Limb (tissue), 2 donors: ENCODE measurements around the gene EDC4.
"Not testable (repeated sequence)": the region's sequence is repeated elsewhere in the genome, so short reads cannot be mapped to it uniquely, and the experiment has no call there.

Source experiments
- DNase-seq, 2 donors: peaks; one replicate each; pipeline ENCODE4 v3.0.0-alpha.2; 2016; ENCODE audit errors: extremely low spot score in 2 of 2

EDC4 gene

DNA sequence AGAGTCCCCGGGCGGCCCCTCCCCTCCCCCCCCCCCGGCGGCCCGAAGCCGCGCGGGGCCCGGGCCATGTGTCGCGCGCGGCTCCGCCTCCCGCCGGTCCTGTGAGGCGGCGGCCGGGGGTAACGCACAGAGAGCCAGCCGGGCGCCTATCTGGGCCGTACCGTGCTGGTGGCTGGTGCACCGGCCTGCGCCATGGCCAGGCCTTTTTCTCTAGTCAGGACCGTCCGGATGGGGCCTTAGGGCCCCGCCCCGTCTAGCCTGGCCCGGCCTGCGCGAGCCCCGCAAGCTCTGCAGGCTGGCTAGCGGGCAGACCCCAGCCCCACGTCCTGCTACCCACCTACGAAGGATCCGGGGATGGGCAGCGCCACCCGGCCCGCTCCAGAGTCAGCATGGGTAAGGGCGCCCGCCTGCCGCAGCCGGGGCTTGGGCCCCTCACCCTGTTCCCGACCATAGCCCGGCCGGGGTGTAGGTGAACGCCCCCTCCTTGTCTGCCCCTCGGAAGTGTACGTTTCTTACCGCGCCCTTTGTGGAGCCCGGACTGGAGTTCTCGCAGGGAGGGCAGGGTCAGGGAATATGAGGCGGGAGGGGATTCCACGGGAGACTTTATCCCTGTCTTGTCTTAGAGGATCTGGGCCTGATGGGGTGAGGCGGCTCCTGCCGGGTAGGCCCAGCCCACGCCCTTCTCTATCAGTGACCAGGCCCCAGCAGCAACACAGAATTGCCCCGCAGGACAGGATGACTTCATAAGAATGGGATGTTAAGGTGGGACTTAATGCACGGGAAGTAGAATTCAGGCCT, 25.6 kb upstream of the EDC4 start, which contains the start of gene CENPT:
Gene CENPT, minus strand, starts transcription at position 630 of the 798 bp plus-strand sequence. CDS start 13,834 bp downstream, outside the sequence.
- DNase-seq, result no peak

DNA sequence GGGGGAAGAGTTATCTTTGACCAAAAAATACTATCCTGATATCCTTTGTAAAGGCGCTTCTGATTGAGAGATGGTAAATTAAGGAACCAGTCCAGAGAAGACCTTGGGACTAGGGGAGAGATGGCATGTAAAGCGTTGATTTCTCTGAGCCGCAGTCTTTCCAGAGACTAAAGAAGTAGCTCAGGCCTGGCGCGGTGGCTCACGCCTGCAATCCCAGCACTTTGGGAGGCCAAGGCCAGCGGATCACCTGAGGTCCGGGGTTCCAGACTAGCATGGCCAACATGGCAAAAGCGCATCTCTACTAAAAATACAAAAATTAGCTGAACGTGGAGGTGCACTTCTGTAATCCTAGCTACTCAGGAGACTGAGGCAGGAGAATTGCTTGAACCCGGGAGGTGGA, 24.7 kb upstream of the EDC4 start:
- no peak for DNase-seq

DNA sequence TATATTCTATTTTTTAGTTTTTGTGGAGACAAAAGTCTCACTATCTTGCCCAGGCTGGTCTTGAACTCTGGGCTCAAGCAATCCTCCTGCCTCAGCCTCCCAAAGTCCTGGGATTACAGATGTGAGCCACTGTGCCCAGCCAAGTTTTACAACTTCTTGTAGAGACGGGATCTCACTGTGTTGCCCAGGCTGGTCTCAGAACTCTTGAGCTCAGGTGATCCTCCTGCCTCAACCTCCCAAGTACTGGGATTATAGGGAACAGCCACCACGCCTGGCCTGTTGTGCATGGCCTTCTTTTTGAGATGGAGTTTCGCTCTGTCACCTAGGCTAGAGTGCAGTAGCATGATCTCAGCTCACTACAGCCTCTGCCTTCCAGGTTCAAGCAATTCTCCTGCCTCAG, 19.2 kb upstream of the EDC4 start:
- DNase-seq, result no peak

DNA sequence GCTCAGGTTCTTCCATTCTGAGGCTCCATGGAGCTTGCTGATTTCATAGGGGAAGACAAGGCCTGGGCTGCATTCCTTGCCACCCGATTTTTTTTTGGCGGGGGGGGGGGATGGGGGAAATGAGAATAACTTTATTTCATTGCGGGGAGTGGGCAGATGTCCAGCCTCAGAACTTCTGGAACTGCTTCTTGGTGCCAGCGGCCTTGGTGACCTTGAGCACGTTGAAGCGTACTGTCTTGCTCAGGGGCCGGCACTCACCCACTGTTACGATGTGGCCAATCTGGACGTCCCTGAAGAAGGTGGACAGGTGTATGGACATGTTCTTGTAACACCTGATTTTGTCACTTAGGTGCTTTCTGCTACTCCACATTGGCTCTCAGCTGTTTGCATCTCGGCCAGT, 17.1 kb upstream of the EDC4 start:
- no peak for DNase-seq

DNA sequence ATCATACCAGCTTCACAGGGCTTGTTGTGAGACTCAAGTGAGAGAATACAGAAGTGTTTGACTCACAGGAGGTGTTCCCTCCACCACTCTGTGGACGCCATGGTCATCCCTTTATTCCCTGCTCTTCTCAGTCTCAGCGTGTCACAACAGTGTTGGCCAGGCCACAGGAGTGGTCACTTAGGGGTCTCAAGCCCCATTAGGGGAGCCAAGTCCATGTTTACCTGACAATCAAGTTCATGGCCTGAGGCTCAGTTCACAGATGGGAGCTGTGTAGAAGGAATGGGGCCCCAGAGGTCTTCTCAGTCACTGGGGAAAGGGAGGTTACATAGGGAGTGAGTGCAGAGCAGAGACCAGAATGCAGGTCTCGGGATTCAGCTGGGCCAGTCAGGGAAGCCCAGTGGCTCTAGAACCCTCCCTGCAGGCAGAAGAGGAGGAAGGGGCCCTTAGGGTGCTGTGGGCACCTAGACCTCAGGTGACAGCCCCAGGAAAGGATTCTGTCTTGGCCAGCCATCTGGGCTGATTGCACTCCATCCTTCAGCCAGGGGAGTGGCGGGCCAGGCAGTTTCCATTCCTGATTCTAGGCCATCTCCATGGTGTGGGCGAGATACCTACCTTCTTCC, 15.8 kb upstream of the EDC4 start:
- no peak for DNase-seq

DNA sequence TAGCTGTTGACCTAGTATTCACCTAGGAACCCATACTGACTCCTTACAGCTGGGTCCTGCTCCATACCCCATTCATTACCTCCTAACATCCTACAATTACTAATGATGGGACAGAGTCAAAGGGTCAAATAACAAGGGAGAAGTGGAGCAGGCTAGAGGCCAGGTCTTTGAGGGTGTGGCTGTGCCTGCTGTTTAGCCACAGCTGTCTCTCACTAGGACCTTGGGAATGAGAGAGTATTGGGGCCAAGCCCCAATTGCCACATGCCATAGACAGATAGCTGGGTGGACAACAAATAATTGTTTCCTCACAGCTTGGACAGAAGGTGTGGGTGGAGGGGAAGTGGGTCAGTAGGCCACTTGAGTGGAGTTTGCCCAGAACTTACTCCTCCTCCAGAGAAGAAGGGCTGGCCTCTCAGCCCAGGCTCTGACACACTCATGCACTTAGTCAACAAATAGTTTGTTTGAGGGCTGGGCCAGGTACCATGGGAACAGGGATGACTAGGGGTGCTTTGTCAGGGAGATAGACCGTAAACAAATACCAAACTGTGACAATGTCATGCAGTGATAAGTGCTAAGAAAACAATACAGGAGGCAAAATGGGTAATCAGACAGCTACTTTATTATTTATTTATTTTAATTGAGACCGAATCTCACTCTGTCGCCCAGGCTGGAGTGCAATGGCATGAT, 15.2 kb upstream of the EDC4 start:
- DNase-seq, result no peak

DNA sequence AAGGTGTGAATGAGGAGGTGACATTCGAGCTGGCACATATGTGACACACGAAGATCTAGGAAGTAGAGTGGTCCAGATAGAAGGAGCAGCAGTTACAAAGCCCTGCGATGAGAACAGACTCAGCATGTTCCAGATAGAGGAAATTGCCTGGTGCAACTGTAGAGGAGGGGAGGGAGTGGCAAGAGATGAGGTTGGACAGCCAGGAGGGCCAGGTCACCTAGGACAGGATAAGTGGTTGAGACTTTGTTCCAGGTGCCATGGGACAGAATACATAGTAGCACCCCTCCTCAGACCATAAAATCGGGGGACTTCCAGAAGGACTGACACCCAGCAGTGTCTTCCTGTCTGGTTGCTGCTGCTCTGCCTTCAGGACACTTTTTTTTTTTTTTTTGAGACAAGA, 14.4 kb upstream of the EDC4 start:
- DNase-seq, result no peak

DNA sequence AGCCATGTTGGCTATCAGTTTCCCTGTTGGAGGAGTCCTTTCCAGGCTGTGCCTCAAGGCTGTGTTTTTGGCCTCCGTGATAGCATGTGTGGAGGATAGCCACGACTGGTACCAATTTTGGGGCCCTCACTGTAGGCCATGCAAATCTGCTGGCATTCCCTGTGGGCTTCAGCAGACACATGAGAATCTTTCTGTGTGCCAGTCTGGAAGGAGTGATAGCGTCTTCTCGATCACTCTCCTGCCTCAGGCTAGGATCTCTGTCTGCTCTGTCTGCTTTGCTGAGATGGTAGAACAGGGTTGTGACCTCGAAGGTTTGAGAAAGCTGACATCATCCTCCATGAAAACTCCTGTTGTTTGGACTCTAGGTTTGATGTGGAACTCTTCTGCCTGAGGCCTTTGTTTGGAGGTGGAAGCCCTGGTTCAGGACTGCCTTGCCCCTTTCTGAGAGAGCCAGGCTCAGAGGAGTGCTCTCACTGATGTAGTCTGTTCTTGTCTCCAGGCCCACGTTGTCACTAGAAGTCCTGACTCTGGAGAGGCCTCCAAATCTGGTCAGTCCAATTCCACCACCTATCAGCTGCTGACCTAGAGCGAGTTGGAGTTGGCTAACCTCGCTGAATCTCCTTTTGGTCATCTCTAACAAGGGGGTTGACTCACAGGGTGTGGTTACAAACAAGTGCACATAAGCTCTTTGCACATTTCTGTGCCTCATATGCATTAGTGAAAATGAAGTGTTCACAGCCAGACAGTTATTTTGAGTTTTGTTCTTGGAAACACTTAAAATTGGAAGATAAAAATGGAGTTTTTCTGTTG, 12.1 kb upstream of the EDC4 start:
- DNase-seq, result no peak

DNA sequence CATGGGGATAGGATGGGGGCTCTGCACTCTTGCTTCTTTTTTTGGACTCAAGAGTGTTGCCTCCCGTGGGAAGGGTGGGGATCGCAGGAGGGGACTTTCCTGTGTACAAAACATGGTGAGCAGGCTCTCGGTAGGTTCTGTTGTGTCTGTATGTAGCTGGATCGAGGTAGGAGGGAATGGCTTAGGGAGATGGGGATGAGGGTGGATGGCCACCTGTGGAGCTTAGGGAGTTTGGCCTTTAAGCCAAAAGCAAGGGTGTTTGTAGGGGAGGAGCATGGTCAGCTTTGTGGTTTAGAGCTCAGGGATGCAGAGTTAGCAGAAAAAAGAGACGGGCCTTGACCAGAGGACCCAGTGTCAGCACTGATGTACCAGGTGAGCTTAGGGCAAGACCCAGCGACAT, 11.0 kb upstream of the EDC4 start:
- no peak for DNase-seq

DNA sequence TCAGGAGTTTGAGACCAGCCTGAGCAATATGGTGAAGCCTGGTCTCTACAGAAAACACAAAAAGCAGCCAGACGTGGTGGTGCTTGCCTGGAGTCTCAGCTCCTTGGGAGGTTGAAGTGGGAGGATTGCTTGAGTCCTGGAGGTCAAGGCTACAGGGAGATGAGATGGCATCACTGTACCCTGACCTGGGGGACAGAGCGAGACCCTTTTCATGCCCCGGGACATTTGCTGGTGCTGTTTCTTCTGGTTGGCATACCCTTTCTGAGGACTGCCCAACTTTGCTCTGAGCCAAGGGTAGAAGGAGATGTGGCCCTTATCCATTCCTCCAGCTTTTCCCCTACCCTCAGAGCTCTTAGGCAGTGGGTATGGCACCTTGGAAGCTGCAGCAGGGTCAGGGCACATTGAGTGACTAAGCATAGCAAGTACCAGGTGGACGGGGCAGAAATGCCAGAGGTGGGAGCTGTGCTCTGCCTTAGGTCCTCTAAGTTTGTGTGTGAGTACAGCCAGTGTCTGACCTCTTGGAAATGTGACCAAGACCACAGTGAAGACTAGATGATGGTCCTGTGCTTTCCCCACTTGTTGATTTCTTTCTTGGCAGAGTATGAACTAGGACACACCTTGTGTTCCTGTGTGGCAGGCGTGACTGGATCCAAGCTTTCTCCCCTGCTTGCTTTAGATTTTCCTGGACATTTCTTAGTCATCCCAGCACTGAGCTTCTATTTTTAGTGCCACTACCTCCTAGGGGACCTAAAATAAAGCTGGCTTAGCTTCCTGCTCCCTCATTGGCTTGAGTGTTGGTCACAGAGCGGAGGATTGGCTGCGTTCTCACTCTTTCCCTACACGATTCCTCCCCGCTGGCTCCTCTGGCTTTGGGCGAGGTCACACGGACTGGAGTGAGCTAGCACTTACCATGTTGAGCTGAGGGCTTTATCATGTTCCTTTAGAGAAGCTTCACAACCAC, 9.9 kb upstream of the EDC4 start:
- no peak for DNase-seq

DNA sequence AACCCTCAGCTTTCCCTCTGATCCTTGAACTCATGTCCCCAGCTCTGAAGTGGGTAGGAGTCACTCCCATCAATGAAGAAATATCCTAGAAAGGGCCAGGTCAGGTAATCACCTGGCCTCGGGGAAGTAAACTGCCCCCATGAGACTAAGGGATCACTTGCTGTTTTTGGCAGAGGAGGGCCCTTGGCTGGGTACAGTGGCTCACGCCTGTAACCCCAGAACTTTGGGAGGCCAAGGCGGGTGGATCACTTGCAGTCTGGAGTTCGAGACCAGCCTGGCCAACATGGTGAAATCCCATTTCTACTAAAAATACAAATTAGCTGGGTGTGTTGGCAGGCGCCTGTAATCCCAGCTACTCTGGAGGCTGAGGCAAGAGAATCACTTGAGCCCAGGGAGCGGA, 8.8 kb upstream of the EDC4 start:
- DNase-seq, result not testable (repeated sequence)

DNA sequence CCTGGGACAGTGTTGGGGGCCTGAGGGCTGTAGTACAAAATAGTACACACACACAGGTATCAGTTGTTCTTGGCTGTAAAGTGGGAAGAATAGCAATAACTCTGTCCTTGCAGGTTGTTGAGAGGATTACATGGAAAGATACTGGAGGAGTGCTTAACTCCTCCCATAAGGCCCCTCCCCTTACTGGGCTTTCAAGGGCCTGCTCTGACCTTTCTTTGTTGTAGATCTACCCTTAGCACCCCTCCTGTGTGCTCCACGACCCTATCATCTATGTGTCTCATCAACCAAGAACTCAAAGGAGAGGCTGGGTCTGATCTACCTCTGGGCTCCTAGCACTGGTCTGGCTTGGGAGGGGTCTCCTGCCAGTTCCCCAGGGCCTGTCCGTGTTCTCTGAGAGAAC, 8.3 kb upstream of the EDC4 start:
- no peak for DNase-seq

DNA sequence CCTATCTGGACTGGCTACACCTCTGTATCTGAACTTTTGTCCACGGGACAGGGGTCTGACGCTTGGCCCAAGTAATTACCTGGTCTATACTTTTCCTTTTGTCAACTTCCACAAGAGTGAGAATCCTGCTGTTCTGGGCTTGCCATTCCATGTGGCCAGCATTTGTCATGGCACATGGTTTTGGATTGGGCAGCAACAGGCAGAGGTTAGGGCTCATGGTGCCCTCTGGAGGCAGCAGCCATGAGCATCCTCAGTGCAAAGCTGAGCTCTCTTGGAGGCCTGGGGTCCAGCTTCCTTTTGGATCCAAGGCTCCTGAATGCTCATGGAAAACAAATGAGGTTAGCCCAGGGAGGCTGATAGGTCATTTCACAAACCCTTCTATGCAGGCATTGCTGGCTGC, 7.5 kb upstream of the EDC4 start:
- DNase-seq, result no peak

DNA sequence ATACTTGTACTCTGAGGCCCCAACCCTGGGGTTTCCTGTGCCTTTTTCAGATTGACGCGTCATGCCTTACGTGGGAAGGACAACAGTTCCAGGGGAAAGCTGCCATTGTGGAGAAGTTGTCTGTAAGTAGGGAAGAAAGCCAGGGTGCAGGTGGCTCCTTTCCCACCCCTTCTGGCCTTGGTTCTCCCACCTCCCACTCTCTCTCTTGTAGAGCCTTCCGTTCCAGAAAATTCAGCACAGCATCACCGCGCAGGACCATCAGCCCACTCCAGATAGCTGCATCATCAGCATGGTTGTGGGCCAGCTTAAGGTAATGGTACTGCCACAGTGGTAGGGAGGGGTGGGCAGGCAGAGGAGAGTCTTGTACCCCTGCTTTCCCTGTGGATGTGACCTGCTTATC, 4.6 kb upstream of the EDC4 start:
- no peak for DNase-seq

DNA sequence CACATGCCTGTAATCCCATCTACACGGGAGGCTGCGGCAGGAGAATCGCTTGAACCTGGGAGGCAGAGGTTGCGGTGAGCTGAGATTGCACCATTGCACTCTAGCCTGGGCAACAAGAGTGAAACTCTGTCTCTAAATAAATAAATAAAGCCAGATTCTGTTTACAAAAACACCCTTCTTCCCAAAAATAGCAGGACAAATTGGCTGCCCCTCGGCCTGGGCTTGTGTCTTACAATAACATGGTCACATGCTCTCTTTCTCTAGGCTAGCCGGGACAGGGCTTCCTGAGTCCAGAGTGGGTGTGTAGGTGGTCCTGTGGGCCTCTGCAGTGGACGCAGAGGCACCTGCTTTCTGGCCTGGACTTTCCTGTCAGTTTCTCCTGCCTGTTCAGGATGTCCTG, 3.2 kb upstream of the EDC4 start:
- no peak for DNase-seq

DNA sequence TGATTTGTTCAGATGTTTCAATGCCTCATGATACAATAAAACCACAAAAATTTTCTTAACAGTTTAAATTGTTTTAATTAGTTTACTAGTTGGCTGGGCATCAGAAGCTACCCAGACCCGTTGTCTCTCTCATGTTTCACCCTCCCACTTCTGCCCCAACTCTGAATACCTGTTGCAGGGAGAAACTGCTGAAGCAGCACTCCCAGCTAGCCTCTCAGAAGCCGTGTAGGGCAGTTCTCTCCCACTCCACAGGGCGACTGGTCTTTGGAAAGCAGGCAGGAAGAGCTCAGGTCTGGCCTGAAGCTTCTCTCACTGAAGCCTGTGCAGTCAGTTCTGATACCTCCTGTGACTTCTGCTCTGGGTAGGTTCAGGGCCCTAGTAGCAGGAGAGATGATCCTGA, 1.6 kb upstream of the EDC4 start:
- no peak for DNase-seq

DNA sequence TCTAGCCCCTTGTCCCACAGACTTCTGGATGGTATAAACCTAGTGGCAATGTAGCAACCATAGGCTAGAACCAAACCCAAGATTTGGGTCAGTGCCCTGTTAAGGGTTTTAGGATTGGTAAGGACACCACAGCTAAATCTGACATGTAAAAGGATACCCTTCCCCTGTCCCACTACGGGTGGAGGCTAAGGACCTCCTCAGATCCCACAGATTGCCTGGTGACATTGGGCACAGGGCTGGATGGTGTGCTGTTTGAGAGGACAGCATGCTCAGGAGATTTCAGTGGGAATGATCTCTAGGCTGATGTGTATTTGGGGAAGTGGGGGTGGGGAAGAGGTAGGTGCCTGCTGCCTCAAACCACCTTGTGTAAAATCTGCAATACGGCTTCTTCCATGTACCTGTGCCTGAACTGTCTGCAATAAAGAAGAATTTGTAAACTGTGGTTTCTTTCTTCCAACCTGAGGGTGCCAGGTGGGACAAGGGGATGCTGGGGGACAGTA, 671 bp upstream of the EDC4 start:
- no peak for DNase-seq

DNA sequence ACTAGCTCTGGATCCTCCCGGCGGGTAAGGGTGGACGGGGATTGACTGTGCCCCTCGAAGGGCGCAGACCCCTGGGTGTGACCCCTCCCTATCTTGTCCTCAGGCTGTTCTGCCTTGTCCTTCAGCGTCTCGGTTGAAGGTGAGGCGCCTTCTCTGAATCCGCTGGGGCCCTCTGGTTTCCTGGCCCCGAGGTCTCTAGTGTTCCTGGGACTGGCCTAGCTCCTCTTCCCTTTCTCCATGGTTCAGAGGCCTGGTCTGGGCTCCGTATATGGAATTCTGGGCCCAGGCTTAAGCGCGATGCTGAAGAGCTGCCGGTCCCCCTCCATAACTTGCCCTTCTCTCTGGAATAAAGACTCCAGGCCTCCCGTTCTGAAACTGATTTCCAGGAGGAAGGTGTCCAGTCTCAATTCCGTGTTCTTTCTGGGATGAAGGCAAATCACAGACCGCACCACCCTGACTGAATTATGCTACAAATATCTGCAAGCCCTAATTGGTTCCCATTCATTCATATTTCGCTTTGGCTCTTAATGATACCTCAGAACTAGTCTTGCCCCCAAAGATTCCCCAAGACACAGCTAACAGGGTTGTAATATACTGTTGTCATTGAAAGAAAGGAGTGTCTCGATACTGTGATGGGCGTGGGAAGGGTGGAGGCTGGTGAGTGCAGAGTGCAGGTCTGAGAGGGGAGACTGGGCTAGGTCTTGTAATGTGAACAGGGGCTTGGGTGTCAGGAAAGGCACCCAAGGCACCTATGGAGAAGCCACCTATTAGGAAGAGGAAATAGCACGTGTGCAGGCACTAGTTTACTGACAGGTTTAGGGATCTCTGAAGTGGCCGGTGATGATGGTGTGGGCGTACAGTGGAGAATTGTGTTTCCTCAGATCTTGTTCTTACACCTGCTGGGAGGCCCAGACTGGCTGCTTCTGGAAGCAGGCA, 851 bp downstream of the EDC4 start:
- DNase-seq, result no peak

DNA sequence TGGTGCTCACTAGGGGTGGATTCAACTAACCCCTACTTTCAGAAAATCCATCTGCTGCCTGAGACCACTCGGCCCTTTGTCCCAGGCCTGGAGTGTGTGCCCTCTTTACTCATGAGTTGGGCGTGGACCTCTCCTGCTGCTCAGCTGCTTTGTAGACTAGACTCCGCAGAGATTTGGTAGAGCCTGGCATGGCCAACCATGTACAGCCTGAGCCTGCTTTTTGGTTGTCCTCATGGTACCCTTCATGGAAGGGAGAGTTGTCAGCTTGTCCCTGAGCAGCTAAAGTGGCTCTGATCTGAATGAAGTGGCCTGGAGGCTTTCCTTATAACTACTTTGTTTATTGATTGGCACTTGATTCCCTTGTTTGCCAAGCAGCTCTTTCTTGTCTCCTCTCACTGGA, 1.5 kb downstream of the EDC4 start:
- DNase-seq, result no peak
